ENCODE data around the gene MTA1. TPM values are rescaled to one million over a fixed set of nuclear protein-coding genes. Genes with fewer than 3 reads are reported as not detected.

The MTA1 gene
- total RNA-seq, 2 experiments from 2014 or later: 103 to 217 TPM

DNA sequence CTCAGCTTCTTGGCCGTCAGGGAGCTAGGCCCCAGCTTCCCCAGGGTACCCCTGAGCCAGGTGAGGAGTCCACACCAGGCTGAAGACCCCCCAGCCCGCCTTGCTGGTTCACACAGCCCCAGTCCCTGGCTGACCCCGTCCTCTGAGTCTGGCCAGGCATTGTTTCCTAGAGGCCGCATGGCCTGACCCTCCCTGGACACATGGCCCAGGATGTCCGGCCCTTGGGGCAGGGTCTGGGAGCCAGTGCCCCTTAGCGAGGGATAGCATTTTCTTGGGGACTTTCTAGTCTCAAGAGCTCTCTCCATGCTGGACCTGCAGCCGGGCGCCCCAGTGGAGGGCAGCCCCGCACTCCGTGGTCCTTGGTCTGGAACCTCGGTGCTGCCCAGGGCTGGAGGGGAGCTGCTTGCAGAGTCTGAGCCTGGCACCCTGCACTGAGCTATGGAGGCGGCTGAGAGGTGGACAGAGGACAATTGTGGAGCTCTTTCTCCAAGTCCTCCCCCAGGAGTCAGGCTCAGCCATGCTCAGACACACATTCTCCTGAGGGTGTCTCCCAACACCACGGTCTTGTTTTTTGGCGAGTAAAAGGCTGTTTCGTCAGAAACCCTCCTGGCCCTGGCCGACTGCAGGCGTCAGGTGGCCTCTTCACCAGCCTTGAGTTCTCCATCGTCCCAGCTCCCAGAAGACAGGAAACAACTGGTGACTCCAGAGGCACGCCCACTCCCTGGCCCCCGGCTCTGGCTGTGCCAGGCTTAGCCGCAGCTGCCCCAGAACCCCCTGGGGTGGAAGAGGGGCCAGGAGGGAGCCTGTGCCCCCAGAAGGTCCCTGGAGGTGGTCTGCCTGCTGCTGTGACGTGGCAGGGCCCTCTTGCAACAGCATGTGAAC lies 37.4 kb downstream of the MTA1 start:
- intact Hi-C loops (cut with micrococcal nuclease; ENCODE audit: unreplicated experiment): no loop called here
- H3K4me1 ChIP-seq (ENCODE audit: insufficient read depth, low read length, poor library complexity, severe bottlenecking): no peaks in the 10 kb centered on the region
- POLR2A ChIA-PET: interaction anchor here (0.7 to 1.1 kb wide), 2 partner anchors 26 to 384 kb away, joined by 3 read pairs; no protein-coding TSS in a partner anchor

DNA sequence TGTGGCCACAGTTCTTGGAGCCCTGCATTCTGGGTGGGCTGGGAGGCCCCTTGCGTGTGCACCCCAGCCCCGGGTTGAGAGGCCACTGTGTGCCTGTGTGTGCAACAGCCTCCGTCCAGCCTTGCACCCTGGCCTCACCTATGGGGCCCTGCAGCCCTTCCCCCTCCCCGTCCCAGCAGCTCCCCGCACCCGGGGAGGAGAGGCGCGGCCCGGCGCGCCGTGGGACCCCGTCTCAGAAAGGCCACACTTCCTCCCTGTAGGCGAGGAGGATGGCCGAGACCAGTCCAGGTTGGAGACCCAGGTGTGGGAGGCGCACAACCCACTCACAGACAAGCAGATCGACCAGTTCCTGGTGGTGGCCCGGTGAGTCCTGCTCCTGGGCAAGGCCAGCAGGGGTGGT lies 38.4 kb downstream of the MTA1 start:
- intact Hi-C loops (cut with micrococcal nuclease; ENCODE audit: unreplicated experiment): no loop called here
- Histone ChIP-seq H3K9me2 (ENCODE audit: insufficient read depth, low read length) (no peaks in the 10 kb centered on the region), H3K4me2 (ENCODE audit: low read length) (no peak overlapping the region), H3K9me3 (ENCODE audit: low read length) (no peaks in the 10 kb centered on the region), H3K4me1 (ENCODE audit: insufficient read depth, low read length, poor library complexity, severe bottlenecking) (no peaks in the 10 kb centered on the region), H3K4me3 (ENCODE audit: low read depth, low read length, poor library complexity, severe bottlenecking) (no peak overlapping the region), H3K27ac (ENCODE audit: low read depth, low read length, poor library complexity, severe bottlenecking) (no peak overlapping the region), H3K36me3 (ENCODE audit: insufficient read depth, low read length) (peaks cover 60% of the 10 kb centered on the region), H2AFZ (ENCODE audit: low read length) (no peak overlapping the region), H3K79me2 (ENCODE audit: insufficient read depth, low read depth, low read length) (no peaks in the 10 kb centered on the region), H4K20me1 (ENCODE audit: insufficient read depth, low read length) (no peaks in the 10 kb centered on the region)
- no TSS peak for BruUV-seq (replicated peaks)
- DNase-seq (ENCODE audit: low spot score): no peak
- ChIA-PET POLR2A (no interaction called here), CTCF (ENCODE audit: unreplicated experiment) (no interaction called here)
- TF ChIP-seq, protein P1, sequence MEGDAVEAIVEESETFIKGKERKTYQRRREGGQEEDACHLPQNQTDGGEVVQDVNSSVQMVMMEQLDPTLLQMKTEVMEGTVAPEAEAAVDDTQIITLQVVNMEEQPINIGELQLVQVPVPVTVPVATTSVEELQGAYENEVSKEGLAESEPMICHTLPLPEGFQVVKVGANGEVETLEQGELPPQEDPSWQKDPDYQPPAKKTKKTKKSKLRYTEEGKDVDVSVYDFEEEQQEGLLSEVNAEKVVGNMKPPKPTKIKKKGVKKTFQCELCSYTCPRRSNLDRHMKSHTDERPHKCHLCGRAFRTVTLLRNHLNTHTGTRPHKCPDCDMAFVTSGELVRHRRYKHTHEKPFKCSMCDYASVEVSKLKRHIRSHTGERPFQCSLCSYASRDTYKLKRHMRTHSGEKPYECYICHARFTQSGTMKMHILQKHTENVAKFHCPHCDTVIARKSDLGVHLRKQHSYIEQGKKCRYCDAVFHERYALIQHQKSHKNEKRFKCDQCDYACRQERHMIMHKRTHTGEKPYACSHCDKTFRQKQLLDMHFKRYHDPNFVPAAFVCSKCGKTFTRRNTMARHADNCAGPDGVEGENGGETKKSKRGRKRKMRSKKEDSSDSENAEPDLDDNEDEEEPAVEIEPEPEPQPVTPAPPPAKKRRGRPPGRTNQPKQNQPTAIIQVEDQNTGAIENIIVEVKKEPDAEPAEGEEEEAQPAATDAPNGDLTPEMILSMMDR (conservative IDR thresholded peaks at IDR 0.05; ENCODE audit: low read length): no peak
- TF ChIP-seq EZH2phosphoT487 (IDR thresholded peaks at IDR 0.05; ENCODE audit: borderline replicate concordance, low read depth, low read length): no peak

More for the DNA sequence above, 37.4 kb downstream of the MTA1 start:
- Histone ChIP-seq H3K9me2 (ENCODE audit: insufficient read depth, low read length) (no peaks in the 10 kb centered on the region), H3K4me3 (ENCODE audit: low read depth, low read length, poor library complexity, severe bottlenecking) (no peak overlapping the region), H3K27ac (ENCODE audit: low read depth, low read length, poor library complexity, severe bottlenecking) (no peak overlapping the region), H4K20me1 (ENCODE audit: insufficient read depth, low read length) (no peaks in the 10 kb centered on the region), H3K4me2 (ENCODE audit: low read length) (no peak overlapping the region), H3K79me2 (ENCODE audit: insufficient read depth, low read depth, low read length) (no peaks in the 10 kb centered on the region), H3K36me3 (ENCODE audit: insufficient read depth, low read length) (peaks cover 66% of the 10 kb centered on the region), H2AFZ (ENCODE audit: low read length) (no peak overlapping the region), H3K9me3 (ENCODE audit: low read length) (no peaks in the 10 kb centered on the region)
- CTCF ChIA-PET (ENCODE audit: unreplicated experiment): no interaction called here
- no peak for TF ChIP-seq EZH2phosphoT487 (IDR thresholded peaks at IDR 0.05; ENCODE audit: borderline replicate concordance, low read depth, low read length)
- TF ChIP-seq, protein P1 (conservative IDR thresholded peaks at IDR 0.05; ENCODE audit: low read length): no peak
- no peak for DNase-seq (ENCODE audit: low spot score)
- BruUV-seq (replicated peaks): no TSS peak

DNA sequence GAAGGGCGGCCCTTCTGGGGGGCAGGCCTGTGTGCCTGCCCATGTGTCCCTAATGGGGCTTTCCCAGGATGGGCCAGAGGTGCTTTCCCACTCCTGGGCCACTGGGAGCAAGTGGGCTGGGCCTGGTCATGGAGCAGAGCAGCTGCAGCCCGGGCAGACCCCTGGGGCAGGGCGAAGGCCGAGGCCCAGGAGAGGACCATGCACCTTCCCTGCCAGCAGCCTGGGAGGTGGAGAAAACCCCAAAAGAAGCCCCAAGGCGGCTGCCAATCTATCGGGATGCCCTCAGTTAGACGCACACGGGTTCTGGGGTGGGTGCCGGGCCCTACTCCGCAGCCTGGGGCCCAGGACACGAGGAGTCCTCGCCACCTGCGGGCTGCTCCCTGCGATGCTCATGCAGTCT lies 38.9 kb downstream of the MTA1 start:
- Histone ChIP-seq H3K9me2 (ENCODE audit: insufficient read depth, low read length) (no peaks in the 10 kb centered on the region), H3K27ac (ENCODE audit: low read depth, low read length, poor library complexity, severe bottlenecking) (no peak overlapping the region), H3K9me3 (ENCODE audit: low read length) (no peaks in the 10 kb centered on the region), H4K20me1 (ENCODE audit: insufficient read depth, low read length) (no peaks in the 10 kb centered on the region), H3K36me3 (ENCODE audit: insufficient read depth, low read length) (peaks cover 62% of the 10 kb centered on the region), H3K4me1 (ENCODE audit: insufficient read depth, low read length, poor library complexity, severe bottlenecking) (no peaks in the 10 kb centered on the region), H2AFZ (ENCODE audit: low read length) (no peak overlapping the region), H3K79me2 (ENCODE audit: insufficient read depth, low read depth, low read length) (no peaks in the 10 kb centered on the region), H3K4me3 (ENCODE audit: low read depth, low read length, poor library complexity, severe bottlenecking) (no peak overlapping the region), H3K4me2 (ENCODE audit: low read length) (no peak overlapping the region)
- no peak for DNase-seq (ENCODE audit: low spot score)
- no peak for TF ChIP-seq EZH2phosphoT487 (IDR thresholded peaks at IDR 0.05; ENCODE audit: borderline replicate concordance, low read depth, low read length)
- TF ChIP-seq, protein P1 (conservative IDR thresholded peaks at IDR 0.05; ENCODE audit: low read length): no peak
- ChIA-PET POLR2A (no interaction called here), CTCF (ENCODE audit: unreplicated experiment) (no interaction called here)
- intact Hi-C loops (cut with micrococcal nuclease; ENCODE audit: unreplicated experiment): no loop called here
- no TSS peak for BruUV-seq (replicated peaks)

All from OCI-LY7 (cell line).